Mesendoderm (in vitro differentiated cells): ENCODE data around the gene ADORA2A.
"Not testable (repeated sequence)": the region's sequence is repeated elsewhere in the genome, so short reads cannot be mapped to it uniquely, and the experiment has no call there.

Source experiments
- DNase-seq: peaks from one replicate; pipeline ENCODE4 v3.0.0; 2013
- H2AK5ac ChIP-seq: 2 replicates; pipeline ENCODE4 v1.6.1; 2013; ENCODE audit warnings: low read length, inconsistent platforms
- H2BK120ac ChIP-seq: 2 replicates; pipeline ENCODE4 v1.6.1; 2013; ENCODE audit warnings: low read depth, mild to moderate bottlenecking, low read length, moderate library complexity, mixed read lengths
- H2BK15ac ChIP-seq: replicated peaks from 2 replicates; pipeline ENCODE4 v1.6.1; 2013; ENCODE audit warnings: low read depth, mild to moderate bottlenecking, moderate library complexity
- H2BK5ac ChIP-seq: 2 replicates; pipeline ENCODE4 v1.6.1; 2013; ENCODE audit warnings: low read length, inconsistent platforms
- H3K18ac ChIP-seq: 2 replicates; pipeline ENCODE4 v1.6.1; 2013; ENCODE audit warnings: mild to moderate bottlenecking, low read length, mixed read lengths
- H3K23ac ChIP-seq: one replicate; pipeline ENCODE4 v1.6.1; 2013; ENCODE audit warnings: low read length
- H3K27ac ChIP-seq: 2 replicates; pipeline ENCODE4 v1.5.1; 2013; ENCODE audit warnings: low read depth, mild to moderate bottlenecking, inconsistent platforms, low read length, moderate library complexity
- H3K27me3 ChIP-seq: 2 replicates; pipeline ENCODE4 v1.6.1; 2013; ENCODE audit warnings: low read length, control low read depth, mild to moderate bottlenecking, inconsistent platforms; ENCODE audit not compliant: insufficient read depth, poor library complexity
- H3K36me3 ChIP-seq: 2 replicates; pipeline ENCODE4 v1.6.1; 2013; ENCODE audit warnings: low read length, inconsistent platforms; ENCODE audit not compliant: control insufficient read depth, insufficient read depth
- H3K4ac ChIP-seq: one replicate; pipeline ENCODE4 v1.6.1; 2013; ENCODE audit warnings: low read depth, mild to moderate bottlenecking, low read length, moderate library complexity
- H3K4me1 ChIP-seq: 2 replicates; pipeline ENCODE4 v1.6.1; 2013; ENCODE audit warnings: low read depth, low read length, inconsistent platforms; ENCODE audit not compliant: control insufficient read depth
- H3K4me2 ChIP-seq: 2 replicates; pipeline ENCODE4 v1.6.1; 2013; ENCODE audit warnings: low read length
- H3K4me3 ChIP-seq: 2 replicates; pipeline ENCODE4 v1.5.1; 2013; ENCODE audit warnings: mild to moderate bottlenecking, low read length
- H3K56ac ChIP-seq: one replicate; pipeline ENCODE4 v1.6.1; 2013; ENCODE audit warnings: low read length
- H3K79me1 ChIP-seq: 2 replicates; pipeline ENCODE4 v1.6.1; 2013; ENCODE audit warnings: low read length, inconsistent platforms
- H3K79me2 ChIP-seq: 2 replicates; pipeline ENCODE4 v1.6.1; 2013; ENCODE audit warnings: mild to moderate bottlenecking, low read length; ENCODE audit not compliant: control insufficient read depth, insufficient read depth
- H3K9ac ChIP-seq: 2 replicates; pipeline ENCODE4 v1.6.1; 2013; ENCODE audit warnings: low read length, inconsistent platforms
- H4K5ac ChIP-seq: one replicate; pipeline ENCODE4 v1.6.1; 2013; ENCODE audit warnings: low read length
- H4K8ac ChIP-seq: one replicate; pipeline ENCODE4 v1.6.1; 2013; ENCODE audit warnings: low read depth, mild to moderate bottlenecking, control low read depth, low read length, moderate library complexity
- WGBS: extraction: QIAGEN DNeasy Blood & Tissue Kit; methylation state at CpG from one replicate; pipeline ENCODE4 v1.1.7; 2013; ENCODE audit warnings: low lambda C conversion rate, missing lambda C conversion rate; ENCODE audit not compliant: insufficient coverage; ENCODE audit errors: extremely low coverage; 5-methylcytosine and 5-hydroxymethylcytosine counted together

Gene ADORA2A

GRCh38 chr22:24485170-24485569 is 57.8 kb downstream of the ADORA2A start:
- H2BK120ac ChIP-seq = no peak overlapping the region
- no peaks in the 10 kb centered on the region for H3K79me1 ChIP-seq
- H3K4me2 ChIP-seq = no peak overlapping the region
- H3K23ac ChIP-seq = no peak overlapping the region
- H3K4me3 ChIP-seq = no peak overlapping the region
- H4K5ac ChIP-seq = no peak overlapping the region
- H3K27ac ChIP-seq = no peak overlapping the region
- H4K8ac ChIP-seq = no peak overlapping the region
- H3K18ac ChIP-seq = no peak overlapping the region
- H3K27me3 ChIP-seq = no peaks in the 10 kb centered on the region
- no peak overlapping the region for H3K9ac ChIP-seq
- WGBS = no CpG with 5 or more reads among the region's 4 CpGs
- no peak overlapping the region for H3K4ac ChIP-seq
- H3K79me2 ChIP-seq = no peaks in the 10 kb centered on the region
- no peaks in the 10 kb centered on the region for H3K4me1 ChIP-seq
- H3K36me3 ChIP-seq = no peaks in the 10 kb centered on the region
- H2AK5ac ChIP-seq = no peak overlapping the region
- no peak overlapping the region for H2BK5ac ChIP-seq
- DNase-seq = no peak
- H3K56ac ChIP-seq = no peak overlapping the region
- no peak overlapping the region for H2BK15ac ChIP-seq

- no peak overlapping the region for H3K4me2 ChIP-seq
- H2AK5ac ChIP-seq = no peak overlapping the region
- no peaks in the 10 kb centered on the region for H3K79me2 ChIP-seq
- H3K4ac ChIP-seq = no peak overlapping the region
- no peaks in the 10 kb centered on the region for H3K27me3 ChIP-seq
- H3K18ac ChIP-seq = no peak overlapping the region
- no peak overlapping the region for H4K5ac ChIP-seq
- no CpG with 5 or more reads among the region's 3 CpGs for WGBS
- H3K36me3 ChIP-seq = no peaks in the 10 kb centered on the region
- H3K56ac ChIP-seq = no peak overlapping the region
- H3K4me3 ChIP-seq = no peak overlapping the region
- no peaks in the 10 kb centered on the region for H3K79me1 ChIP-seq
- no peak overlapping the region for H2BK120ac ChIP-seq
- DNase-seq = no peak
- H3K9ac ChIP-seq = no peak overlapping the region
- H4K8ac ChIP-seq = no peak overlapping the region
- no peak overlapping the region for H3K27ac ChIP-seq
- no peak overlapping the region for H2BK15ac ChIP-seq
- no peaks in the 10 kb centered on the region for H3K4me1 ChIP-seq
- H2BK5ac ChIP-seq = no peak overlapping the region
- no peak overlapping the region for H3K23ac ChIP-seq
Observed at GRCh38 chr22:24485608-24486007, 58.2 kb downstream of the ADORA2A start.

GRCh38 chr22:24486501-24486921 is 59.1 kb downstream of the ADORA2A start:
- Histone ChIP-seq H3K4me3 (no peak overlapping the region), H2AK5ac (no peak overlapping the region), H3K27me3 (no peaks in the 10 kb centered on the region), H4K8ac (no peak overlapping the region), H3K4me2 (no peak overlapping the region), H2BK120ac (no peak overlapping the region), H3K27ac (no peak overlapping the region), H3K4me1 (no peaks in the 10 kb centered on the region), H3K79me1 (no peaks in the 10 kb centered on the region), H3K23ac (no peak overlapping the region), H3K4ac (no peak overlapping the region), H2BK15ac (no peak overlapping the region), H3K36me3 (no peaks in the 10 kb centered on the region), H3K79me2 (no peaks in the 10 kb centered on the region), H2BK5ac (no peak overlapping the region), H3K18ac (no peak overlapping the region), H4K5ac (no peak overlapping the region), H3K9ac (no peak overlapping the region), H3K56ac (no peak overlapping the region)
- no CpG with 5 or more reads among the region's 2 CpGs for WGBS
- no peak for DNase-seq

GRCh38 chr22:24489011-24489410 is 61.6 kb downstream of the ADORA2A start:
- no peak overlapping the region for H3K4me3 ChIP-seq
- no peak overlapping the region for H2BK120ac ChIP-seq
- H2BK15ac ChIP-seq = no peak overlapping the region
- H3K27me3 ChIP-seq = peaks cover 6% of the 10 kb centered on the region
- no peak overlapping the region for H4K5ac ChIP-seq
- no peak overlapping the region for H4K8ac ChIP-seq
- no peak overlapping the region for H3K56ac ChIP-seq
- H3K79me1 ChIP-seq = no peaks in the 10 kb centered on the region
- no peak overlapping the region for H3K4ac ChIP-seq
- H3K36me3 ChIP-seq = no peaks in the 10 kb centered on the region
- no CpG with 5 or more reads among the region's 2 CpGs for WGBS
- no peak overlapping the region for H3K9ac ChIP-seq
- no peak overlapping the region for H3K4me2 ChIP-seq
- H3K23ac ChIP-seq = no peak overlapping the region
- H3K4me1 ChIP-seq = no peaks in the 10 kb centered on the region
- no peaks in the 10 kb centered on the region for H3K79me2 ChIP-seq
- no peak for DNase-seq
- no peak overlapping the region for H3K18ac ChIP-seq
- no peak overlapping the region for H3K27ac ChIP-seq
- no peak overlapping the region for H2AK5ac ChIP-seq
- no peak overlapping the region for H2BK5ac ChIP-seq

GRCh38 chr22:24489434-24489833 is 62.0 kb downstream of the ADORA2A start:
- H3K4me2 ChIP-seq, H3K56ac ChIP-seq, H3K27me3 ChIP-seq, H3K4ac ChIP-seq, H3K79me1 ChIP-seq, H3K9ac ChIP-seq, H3K4me3 ChIP-seq, H3K23ac ChIP-seq, H2BK15ac ChIP-seq, H3K18ac ChIP-seq, DNase-seq, H2AK5ac ChIP-seq, H3K27ac ChIP-seq, H3K79me2 ChIP-seq, H4K5ac ChIP-seq, H2BK5ac ChIP-seq, H3K4me1 ChIP-seq, H2BK120ac ChIP-seq, H3K36me3 ChIP-seq, H4K8ac ChIP-seq: not testable (repeated sequence)
- no CpG with 5 or more reads among the region's 1 CpG for WGBS
